Measurements from ENCODE around the gene SLC8A3. TPM values are rescaled to one million over a fixed set of nuclear protein-coding genes. Genes with fewer than 3 reads are reported as not detected.
A peak's percentile ranks its signal among the peaks of the same experiment; 100 is the strongest.

SLC8A3 gene
- total and polyA plus RNA-seq, 2 of the 13 experiments (the other 11 are each of a cell fraction or from before 2014, with no cell fraction given) = 0.01 to 0.02 TPM

DNA sequence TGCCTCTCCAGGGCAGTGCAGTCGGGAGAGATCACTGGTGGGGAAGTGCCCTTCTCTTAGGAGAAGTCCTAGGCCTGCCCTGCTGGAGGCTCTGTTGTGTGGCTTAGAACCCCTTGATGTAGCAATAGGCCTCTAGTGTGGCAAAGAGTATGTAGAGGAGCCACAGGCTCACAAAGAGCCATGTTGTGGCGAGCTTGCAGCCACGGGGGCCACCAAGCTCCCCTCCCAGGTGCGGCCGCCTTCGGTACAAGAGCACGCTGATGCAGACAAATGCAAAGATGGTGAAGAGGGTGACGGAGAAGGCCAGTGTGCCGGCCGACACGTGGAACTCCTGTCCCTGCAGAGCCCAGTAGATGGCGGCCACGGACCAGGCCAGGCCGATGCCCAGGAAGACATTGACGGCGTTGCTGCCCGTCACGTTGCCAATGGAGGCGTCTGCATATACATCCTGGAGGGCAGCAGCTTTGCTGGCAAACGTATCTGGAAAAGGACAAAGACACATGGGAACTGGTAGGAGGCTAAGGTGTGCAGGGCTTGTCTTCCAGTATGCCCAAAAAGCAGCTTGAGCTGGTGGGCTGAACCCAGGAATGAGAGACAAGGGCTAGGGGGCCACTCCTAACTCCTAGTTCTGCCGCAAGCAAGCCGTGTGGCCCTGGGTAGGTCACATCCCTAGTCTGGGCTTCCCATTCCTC, 142.8 kb downstream of the SLC8A3 start (continued):
- TF ChIP-seq EED (CRISPR knock-in tag; IDR thresholded peaks at IDR 0.05) (0 out of 2 replicates have a peak, but pooled peaks have one; percentile 66), MYC (CRISPR knock-in tag; IDR thresholded peaks at IDR 0.05; ENCODE audit: borderline replicate concordance) (peak; percentile 99), SSRP1 (CRISPR knock-in tag; IDR thresholded peaks at IDR 0.05) (0 out of 2 replicates have a peak, but pooled peaks have one; percentile 61), SOX6 (IDR thresholded peaks at IDR 0.05) (no peak), SOX6 (CRISPR knock-in tag; IDR thresholded peaks at IDR 0.05) (peak; percentile 70), ZBTB38 (CRISPR knock-in tag; IDR thresholded peaks at IDR 0.05) (peak; percentile 90), NFYC (CRISPR knock-in tag; IDR thresholded peaks at IDR 0.05) (peak; percentile 32; the same call in 1 of the 2 replicates), ETV5 (CRISPR knock-in tag; IDR thresholded peaks at IDR 0.05; ENCODE audit: borderline replicate concordance) (peak; percentile 76; the same call in 1 of the 2 replicates), SPEN (CRISPR knock-in tag; IDR thresholded peaks at IDR 0.05; ENCODE audit: low read depth) (peak; percentile 81), STAG1 (CRISPR knock-in tag; IDR thresholded peaks at IDR 0.05) (peak; percentile 98), ZNF614 (CRISPR knock-in tag; IDR thresholded peaks at IDR 0.05; ENCODE audit: borderline replicate concordance) (peak; percentile 86; the same call in 1 of the 2 replicates), RBM22 (optimal IDR thresholded peaks at IDR 0.05; ENCODE audit: low read length) (no peak), RARA (CRISPR knock-in tag; IDR thresholded peaks at IDR 0.05) (0 out of 2 replicates have a peak, but pooled peaks have one; percentile 13), CSRNP2 (CRISPR knock-in tag; conservative IDR thresholded peaks at IDR 0.05; ENCODE audit: low read depth) (no peak), AGO1 (IDR thresholded peaks at IDR 0.05; ENCODE audit: low read depth, low read length, poor library complexity, severe bottlenecking) (no peak), PHF21A (CRISPR knock-in tag; IDR thresholded peaks at IDR 0.05) (0 out of 2 replicates have a peak, but pooled peaks have one; percentile 22), PCBP1 (IDR thresholded peaks at IDR 0.05; ENCODE audit: borderline replicate concordance, low read depth, low read length) (no peak), ZNF7 (CRISPR knock-in tag; IDR thresholded peaks at IDR 0.05) (no peak), ZBTB7B (CRISPR knock-in tag; IDR thresholded peaks at IDR 0.05) (peak; percentile 56; the same call in 1 of the 2 replicates), SMYD3 (CRISPR knock-in tag; IDR thresholded peaks at IDR 0.05) (no peak), RXRA (CRISPR knock-in tag; IDR thresholded peaks at IDR 0.05) (peak; percentile 69), CBX5 (CRISPR knock-in tag; IDR thresholded peaks at IDR 0.05; ENCODE audit: borderline replicate concordance) (peak; percentile 78; the same call in 1 of the 2 replicates), ZNF550 (CRISPR knock-in tag; IDR thresholded peaks at IDR 0.05; ENCODE audit: borderline replicate concordance) (no peak)
- TF ChIP-seq, protein P1, sequence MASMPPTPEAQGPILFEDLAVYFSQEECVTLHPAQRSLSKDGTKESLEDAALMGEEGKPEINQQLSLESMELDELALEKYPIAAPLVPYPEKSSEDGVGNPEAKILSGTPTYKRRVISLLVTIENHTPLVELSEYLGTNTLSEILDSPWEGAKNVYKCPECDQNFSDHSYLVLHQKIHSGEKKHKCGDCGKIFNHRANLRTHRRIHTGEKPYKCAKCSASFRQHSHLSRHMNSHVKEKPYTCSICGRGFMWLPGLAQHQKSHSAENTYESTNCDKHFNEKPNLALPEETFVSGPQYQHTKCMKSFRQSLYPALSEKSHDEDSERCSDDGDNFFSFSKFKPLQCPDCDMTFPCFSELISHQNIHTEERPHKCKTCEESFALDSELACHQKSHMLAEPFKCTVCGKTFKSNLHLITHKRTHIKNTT (CRISPR knock-in tag; IDR thresholded peaks at IDR 0.05) = no peak
- TF ChIP-seq, protein P2, sequence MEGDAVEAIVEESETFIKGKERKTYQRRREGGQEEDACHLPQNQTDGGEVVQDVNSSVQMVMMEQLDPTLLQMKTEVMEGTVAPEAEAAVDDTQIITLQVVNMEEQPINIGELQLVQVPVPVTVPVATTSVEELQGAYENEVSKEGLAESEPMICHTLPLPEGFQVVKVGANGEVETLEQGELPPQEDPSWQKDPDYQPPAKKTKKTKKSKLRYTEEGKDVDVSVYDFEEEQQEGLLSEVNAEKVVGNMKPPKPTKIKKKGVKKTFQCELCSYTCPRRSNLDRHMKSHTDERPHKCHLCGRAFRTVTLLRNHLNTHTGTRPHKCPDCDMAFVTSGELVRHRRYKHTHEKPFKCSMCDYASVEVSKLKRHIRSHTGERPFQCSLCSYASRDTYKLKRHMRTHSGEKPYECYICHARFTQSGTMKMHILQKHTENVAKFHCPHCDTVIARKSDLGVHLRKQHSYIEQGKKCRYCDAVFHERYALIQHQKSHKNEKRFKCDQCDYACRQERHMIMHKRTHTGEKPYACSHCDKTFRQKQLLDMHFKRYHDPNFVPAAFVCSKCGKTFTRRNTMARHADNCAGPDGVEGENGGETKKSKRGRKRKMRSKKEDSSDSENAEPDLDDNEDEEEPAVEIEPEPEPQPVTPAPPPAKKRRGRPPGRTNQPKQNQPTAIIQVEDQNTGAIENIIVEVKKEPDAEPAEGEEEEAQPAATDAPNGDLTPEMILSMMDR (CRISPR knock-in tag; IDR thresholded peaks at IDR 0.05) = peak; percentile 100
- TF ChIP-seq, protein P3, sequence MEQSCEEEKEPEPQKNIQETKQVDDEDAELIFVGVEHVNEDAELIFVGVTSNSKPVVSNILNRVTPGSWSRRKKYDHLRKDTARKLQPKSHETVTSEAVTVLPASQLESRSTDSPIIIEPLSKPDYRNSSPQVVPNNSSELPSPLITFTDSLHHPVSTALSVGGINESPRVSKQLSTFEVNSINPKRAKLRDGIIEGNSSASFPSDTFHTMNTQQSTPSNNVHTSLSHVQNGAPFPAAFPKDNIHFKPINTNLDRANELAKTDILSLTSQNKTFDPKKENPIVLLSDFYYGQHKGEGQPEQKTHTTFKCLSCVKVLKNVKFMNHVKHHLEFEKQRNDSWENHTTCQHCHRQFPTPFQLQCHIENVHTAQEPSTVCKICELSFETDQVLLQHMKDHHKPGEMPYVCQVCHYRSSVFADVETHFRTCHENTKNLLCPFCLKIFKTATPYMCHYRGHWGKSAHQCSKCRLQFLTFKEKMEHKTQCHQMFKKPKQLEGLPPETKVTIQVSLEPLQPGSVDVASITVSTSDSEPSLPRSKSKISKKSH (CRISPR knock-in tag; IDR thresholded peaks at IDR 0.05; ENCODE audit: borderline replicate concordance) = peak; percentile 98
